H1 (cell line): ENCODE results near the gene TRAPPC12. TPM values are rescaled to one million over a fixed set of nuclear protein-coding genes. Genes with fewer than 3 reads are reported as not detected.

Experiments
- CTCF ChIA-PET: fragments of 300-600 bp; sonication (Branson Sonifier 250); formaldehyde crosslinking; loops from one replicate; lab custom pipeline; 2021; ENCODE audit not compliant: partially characterized antibody; lab: Charles Lee
- POLR2A ChIA-PET: fragments of 300-600 bp; sonication (Branson Sonifier 250); formaldehyde crosslinking; loops from one replicate; lab custom pipeline; 2021; ENCODE audit warnings: inconsistent platforms; ENCODE audit not compliant: partially characterized antibody; lab: Charles Lee
- DNase-seq, 2 experiments: peaks; one replicate each; pipeline versions ENCODE4 v3.0.0 to v3.0.0-alpha.2; 2010 to 2022; ENCODE audit warnings: low spot score in 2 of 2, low read depth in 1 of 2, mixed read lengths in 1 of 2
- FAIRE-seq: peaks from 2 replicates; lab custom pipeline; 2011; peaks lifted over from hg19 to GRCh38; lab: Jason Lieb, UNC
- H2AFZ ChIP-seq: 2 replicates; pipeline ENCODE4 v1.8.1; 2012; ENCODE audit warnings: low read length, inconsistent platforms
- H2AK5ac ChIP-seq: 2 replicates; pipeline ENCODE4 v1.6.1; 2013; ENCODE audit warnings: low read depth, low read length
- H2BK120ac ChIP-seq: replicated peaks from 2 replicates; pipeline ENCODE3; 2013; ENCODE audit warnings: low read depth, low read length, inconsistent platforms
- H2BK12ac ChIP-seq: 2 replicates; pipeline ENCODE4 v1.6.1; 2013; ENCODE audit warnings: low read depth, low read length
- H2BK15ac ChIP-seq: 2 replicates; pipeline ENCODE4 v1.6.1; 2013; ENCODE audit warnings: low read length
- H2BK20ac ChIP-seq: 2 replicates; pipeline ENCODE4 v1.6.1; 2013; ENCODE audit warnings: low read length
- H2BK5ac ChIP-seq: 2 replicates; pipeline ENCODE4 v1.6.1; 2013; ENCODE audit warnings: low read depth, low read length
- H3K14ac ChIP-seq: 2 replicates; pipeline ENCODE4 v1.6.1; 2013; ENCODE audit warnings: inconsistent platforms; ENCODE audit not compliant: insufficient read length
- H3K18ac ChIP-seq: 2 replicates; pipeline ENCODE4 v1.6.1; 2013; ENCODE audit warnings: low read length; ENCODE audit errors: extremely low read depth
- H3K23ac ChIP-seq: 2 replicates; pipeline ENCODE4 v1.6.1; 2013; ENCODE audit warnings: inconsistent platforms; ENCODE audit not compliant: insufficient read length
- H3K23me2 ChIP-seq: 2 replicates; pipeline ENCODE4 v1.6.1; 2013; ENCODE audit warnings: low read depth, low read length
- H3K27ac ChIP-seq: 2 replicates; pipeline ENCODE4 v1.6.1; 2011; ENCODE audit warnings: low read depth, low read length, inconsistent platforms
- H3K27me3 ChIP-seq, 4 experiments: replicated peaks in 1 of 4; 1 replicate in 1 of 4; 2 replicates in 3 of 4; pipeline versions ENCODE4 v1.6.1 to v1.8.1; 2011 to 2013; ENCODE audit warnings: low read length in 3 of 4, mild to moderate bottlenecking in 3 of 4, inconsistent platforms in 2 of 4, mixed read lengths in 2 of 4, moderate library complexity in 1 of 4; ENCODE audit not compliant: control insufficient read depth in 3 of 4, insufficient read depth in 3 of 4; ENCODE audit errors: extremely low read depth in 1 of 4
- H3K36me3 ChIP-seq, 4 experiments: 2 replicates each; pipeline versions ENCODE4 v1.6.1 to v1.8.1; 2011 to 2013; ENCODE audit warnings: mild to moderate bottlenecking in 4 of 4, low read length in 3 of 4, moderate library complexity in 2 of 4, control low read depth in 1 of 4, inconsistent platforms in 1 of 4; ENCODE audit not compliant: insufficient read depth in 4 of 4, control insufficient read depth in 2 of 4
- H3K4ac ChIP-seq: replicated peaks from 2 replicates; pipeline ENCODE3; 2013; ENCODE audit warnings: low read length, low read depth, mixed read lengths, inconsistent platforms; ENCODE audit not compliant: insufficient read length
- H3K4me1 ChIP-seq, 4 experiments: replicated peaks in 1 of 4; 1 replicate in 1 of 4; 2 replicates in 3 of 4; pipeline versions ENCODE4 v1.6.1 to v1.8.1; 2011 to 2013; ENCODE audit warnings: low read length in 3 of 4, inconsistent platforms in 2 of 4, mixed read lengths in 1 of 4; ENCODE audit not compliant: insufficient read depth in 4 of 4, control insufficient read depth in 3 of 4
- H3K4me2 ChIP-seq, 2 experiments: 2 replicates each; pipeline versions ENCODE4 v1.6.1 to v1.8.1; 2011 to 2013; ENCODE audit warnings: low read depth in 2 of 2, low read length in 2 of 2, control low read depth in 1 of 2, inconsistent platforms in 1 of 2, mild to moderate bottlenecking in 1 of 2; ENCODE audit not compliant: insufficient read depth in 1 of 2
- H3K4me3 ChIP-seq, 4 experiments: fragments of 200-600, 300-600 bp in 1 of 4; sonication (generic), shearing (Covaris generic), sonication (Bioruptor Twin) in 1 of 4; 2 replicates each; pipeline versions ENCODE4 v1.5.1 to v1.8.1; 2011 to 2016; ENCODE audit warnings: low read length in 4 of 4, low read depth in 3 of 4, control low read depth in 2 of 4, inconsistent platforms in 2 of 4, mild to moderate bottlenecking in 2 of 4, mixed read lengths in 1 of 4, moderate library complexity in 1 of 4; ENCODE audit not compliant: insufficient read depth in 2 of 4; ENCODE audit errors: extremely low read depth in 1 of 4
- H3K56ac ChIP-seq: replicated peaks from 2 replicates; pipeline ENCODE3; 2013; ENCODE audit warnings: low read depth, mild to moderate bottlenecking, mixed read lengths, low read length, inconsistent platforms; ENCODE audit not compliant: insufficient read length
- H3K79me1 ChIP-seq: 2 replicates; pipeline ENCODE4 v1.6.1; 2013; ENCODE audit warnings: low read depth, low read length, control low read depth
- H3K79me2 ChIP-seq, 2 experiments: 2 replicates each; pipeline versions ENCODE4 v1.6.1 to v1.8.1; 2012 to 2013; ENCODE audit warnings: low read length in 2 of 2, mild to moderate bottlenecking in 2 of 2, inconsistent platforms in 1 of 2; ENCODE audit not compliant: insufficient read depth in 2 of 2, control insufficient read depth in 1 of 2
- H3K9ac ChIP-seq, 4 experiments: replicated peaks in 1 of 4; 1 replicate in 1 of 4; 2 replicates in 3 of 4; pipeline versions ENCODE4 v1.6.1 to v1.8.1; 2011 to 2013; ENCODE audit warnings: low read depth in 3 of 4, low read length in 3 of 4, control low read depth in 2 of 4, mild to moderate bottlenecking in 2 of 4, moderate library complexity in 2 of 4, inconsistent platforms in 1 of 4; ENCODE audit errors: extremely low read depth in 1 of 4
- H3K9me3 ChIP-seq, 2 experiments: 2 replicates each; pipeline versions ENCODE4 v1.6.1 to v1.8.1; 2012 to 2013; ENCODE audit warnings: mild to moderate bottlenecking in 2 of 2, moderate library complexity in 2 of 2, control low read depth in 1 of 2, inconsistent platforms in 1 of 2, low read depth in 1 of 2, low read length in 1 of 2, mixed read lengths in 1 of 2; ENCODE audit not compliant: insufficient read depth in 2 of 2
- H4K20me1 ChIP-seq, 2 experiments: replicated peaks in 1 of 2; 2 replicates each; pipeline versions ENCODE3 to v1.8.1; 2011 to 2013; ENCODE audit warnings: inconsistent platforms in 2 of 2, low read length in 2 of 2, mild to moderate bottlenecking in 1 of 2; ENCODE audit not compliant: insufficient read depth in 2 of 2, control insufficient read depth in 1 of 2
- H4K5ac ChIP-seq: 2 replicates; pipeline ENCODE4 v1.6.1; 2013; ENCODE audit warnings: low read length, low read depth, mixed read lengths, inconsistent platforms; ENCODE audit not compliant: insufficient read length
- H4K8ac ChIP-seq: 2 replicates; pipeline ENCODE4 v1.8.0; 2013; ENCODE audit warnings: mild to moderate bottlenecking, moderate library complexity, low read length, inconsistent platforms; ENCODE audit not compliant: insufficient read depth; ENCODE audit errors: extremely low read depth
- H4K91ac ChIP-seq: replicated peaks from 2 replicates; pipeline ENCODE3; 2013; ENCODE audit warnings: low read length, mixed read lengths, inconsistent platforms; ENCODE audit not compliant: insufficient read length
- CBX5 ChIP-seq: fragments of 300-800, 300-1000 bp; sonication (generic); IDR thresholded peaks from 2 replicates; pipeline ENCODE4 v1.7.1; 2016; ENCODE audit warnings: antibody characterized with exemption, low read length, low read depth
- PHF8 ChIP-seq: fragments of 200-600 bp; sonication (generic); conservative IDR thresholded peaks from 2 replicates; pipeline ENCODE4 v1.7.1; 2012; ENCODE audit warnings: low read depth, mild to moderate bottlenecking, inconsistent platforms, low read length, moderate library complexity
- TAF7 ChIP-seq: optimal IDR thresholded peaks from 2 replicates; pipeline ENCODE3; 2011; ENCODE audit warnings: low read depth, mild to moderate bottlenecking, inconsistent platforms, low read length, moderate library complexity, borderline replicate concordance
- TEAD4 ChIP-seq: IDR thresholded peaks from 2 replicates; pipeline ENCODE4 v1.6.1; 2012; ENCODE audit warnings: low read depth, low read length, inconsistent platforms, mixed read lengths
- WGBS, 2 experiments: shearing (Covaris generic) in 1 of 2; methylation state at CpG; one replicate each; pipeline versions ENCODE4 v1.1.6 to v1.1.7; 2013 to 2015; ENCODE audit warnings: low lambda C conversion rate in 2 of 2, mixed read lengths in 2 of 2, inconsistent platforms in 1 of 2, low coverage in 1 of 2, missing lambda C conversion rate in 1 of 2; ENCODE audit not compliant: insufficient replicate concordance in 2 of 2, insufficient coverage in 1 of 2, insufficient read length in 1 of 2; ENCODE audit errors: extremely low coverage in 1 of 2, missing lambda C conversion rate in 1 of 2; 5-methylcytosine and 5-hydroxymethylcytosine counted together
- polyA plus RNA-seq, 7 experiments: library from polyadenylated mRNA; depleted of rRNA in 3 of 7; stranded (reverse) in 5 of 7; unstranded in 2 of 7; fragments of >200 nt in 5 of 7; fragments of 200-250 nt in 2 of 7; gene quantifications; 1 replicate in 5 of 7; 2 replicates in 1 of 7; 4 replicates in 1 of 7; pipeline versions ENCODE4 v1.2.1 to v1.2.3, GENCODE V29; 2011 to 2013; ENCODE audit warnings: missing spikeins in 2 of 7, mixed read lengths in 2 of 7
- total RNA-seq: library from RNA; stranded (reverse); fragmentation: NEBNext Ultra II Directional; extraction: Animal tissue kit (Norgen Biotek cat#: 25700); gene quantifications from 2 replicates; pipeline ENCODE4 v1.2.1, GENCODE V29; 2021

The TRAPPC12 gene
- total and polyA plus RNA-seq, 2 of the 8 experiments (the other 6 are each of a cell fraction or from before 2014, with no cell fraction given) = 35.0 to 67.3 TPM

DNA sequence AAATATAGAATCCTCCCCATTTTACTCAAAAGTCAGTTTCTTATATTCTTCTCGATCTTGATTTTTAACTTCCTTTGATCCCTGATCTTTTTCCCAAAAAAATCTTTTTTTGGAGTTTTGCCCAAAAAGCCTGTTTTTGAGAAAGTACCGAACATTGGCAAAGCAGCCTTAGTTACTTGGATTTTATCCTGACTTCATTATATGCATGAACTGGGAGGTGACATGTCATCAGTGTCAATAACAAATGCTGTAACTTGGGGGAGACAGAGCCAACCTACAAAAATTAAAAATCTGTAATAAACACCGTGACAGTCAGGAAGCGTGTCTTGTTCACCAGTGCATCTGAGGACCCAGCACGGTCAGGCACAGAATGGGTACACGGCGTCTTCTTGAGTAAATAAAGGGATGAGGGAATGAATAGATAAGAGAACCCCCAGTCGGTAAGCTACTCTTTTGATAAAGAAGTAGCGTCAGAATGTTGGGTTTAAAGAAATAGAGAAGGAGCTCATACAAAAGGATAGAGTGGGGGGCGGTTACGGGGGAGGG lies 24.9 kb downstream of the TRAPPC12 start:
- ChIA-PET POLR2A (interaction anchor here (0.6 kb wide), 1 partner anchor 16 kb away, joined by 3 read pairs; no protein-coding TSS in a partner anchor), CTCF (interaction anchor here (2.5 kb wide), 1 partner anchor 19 kb away, joined by 11 read pairs; no protein-coding TSS in a partner anchor)
- no peak overlapping the region for H2BK120ac ChIP-seq
- FAIRE-seq (no peak), DNase-seq (no peak)
- no peak overlapping the region for H2BK20ac ChIP-seq
- no peak overlapping the region for H3K4ac ChIP-seq
- H3K27ac ChIP-seq = no peak overlapping the region
- 92% methylated on average over 11 of the region's 11 CpGs; no CpG with 5 or more reads in 1 of the 2 experiments for WGBS, 2 experiments
- H3K79me2 ChIP-seq = no peaks in the 10 kb centered on the region
- no peaks in the 10 kb centered on the region for H4K20me1 ChIP-seq
- no peak overlapping the region for H2BK5ac ChIP-seq
- no peak overlapping the region for H3K14ac ChIP-seq
- H4K5ac ChIP-seq = no peak overlapping the region
- H3K36me3 ChIP-seq = peaks cover 2 to 15% (median 2%) of the 10 kb centered on the region in 4 experiments; a peak in 4 of 8 replicates
- no peak overlapping the region for H3K23ac ChIP-seq
- peaks cover 8% of the 10 kb centered on the region; the same call in 1 of the 2 replicates for H3K79me1 ChIP-seq
- H2BK12ac ChIP-seq = no peak overlapping the region
- H3K4me2 ChIP-seq = no peak overlapping the region
- no peak overlapping the region for H4K8ac ChIP-seq
- no peak overlapping the region for H2AFZ ChIP-seq
- H3K9me3 ChIP-seq = no peaks in the 10 kb centered on the region
- H3K18ac ChIP-seq = no peak overlapping the region
- no peaks in the 10 kb centered on the region for H3K27me3 ChIP-seq
- TF ChIP-seq PHF8 (no peak), TAF7 (no peak), TEAD4 (no peak), CBX5 (no peak)
- H2BK15ac ChIP-seq = no peak overlapping the region
- H3K23me2 ChIP-seq = no peaks in the 10 kb centered on the region
- peaks cover 0 to 6% (median 2%) of the 10 kb centered on the region in 4 experiments; a peak in 5 of 7 replicates for H3K4me1 ChIP-seq
- no peak overlapping the region for H3K4me3 ChIP-seq
- no peak overlapping the region for H3K9ac ChIP-seq
- H4K91ac ChIP-seq = no peak overlapping the region
- no peak overlapping the region for H2AK5ac ChIP-seq
- no peak overlapping the region for H3K56ac ChIP-seq
